Measurements from ENCODE around the gene MYCBPAP. TPM values are rescaled to one million over a fixed set of nuclear protein-coding genes. Genes with fewer than 3 reads are reported as not detected.
A peak's percentile ranks its signal among the peaks of the same experiment; 100 is the strongest.

The MYCBPAP gene
- total and polyA plus RNA-seq, 5 experiments from 2014 or later = 0.80 to 2.6 (median 1.3) TPM; not detected in 1

DNA sequence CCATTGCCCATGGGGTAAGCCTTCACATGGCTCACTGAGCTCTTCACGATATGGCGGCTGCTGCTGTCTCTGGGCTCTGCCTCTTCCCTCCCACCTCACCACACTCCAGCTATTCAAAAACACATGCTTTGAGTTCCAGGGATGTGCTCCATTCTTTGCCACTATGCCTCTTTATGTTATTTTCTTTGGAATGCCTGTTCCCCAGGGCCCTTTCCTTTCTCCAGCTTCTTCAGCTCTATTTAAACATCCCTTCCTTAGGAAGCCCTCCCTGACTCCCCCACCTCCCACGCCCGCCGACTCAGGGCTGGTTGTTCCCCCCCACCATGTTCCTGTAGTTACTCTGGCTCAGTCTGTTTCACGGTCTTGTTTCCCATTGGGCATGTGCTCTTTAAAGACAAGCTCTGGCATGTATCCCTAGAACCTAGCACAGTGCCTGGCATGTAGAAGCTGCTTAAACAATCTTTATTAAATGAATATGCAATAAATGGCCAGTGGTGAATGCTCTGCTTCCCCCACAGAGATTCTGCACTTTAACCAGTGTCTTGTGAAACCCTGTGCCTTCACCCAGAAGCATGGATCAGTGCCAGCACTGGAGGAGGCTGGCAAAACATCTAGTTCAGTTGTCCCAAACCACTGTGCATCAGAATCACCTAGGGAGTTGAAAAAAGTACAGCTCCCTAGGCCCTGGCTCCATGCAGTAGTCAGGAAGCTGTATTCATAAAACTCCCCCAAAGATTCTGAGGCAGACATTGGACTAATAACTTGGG, 6.9 kb downstream of the MYCBPAP start:
- no peaks in the 10 kb centered on the region for H3K36me3 Mint-ChIP-seq
- POLR2A ChIA-PET = no interaction called here
- H3K27ac Mint-ChIP-seq = no peak overlapping the region
- no peak overlapping the region for H3K4me3 Mint-ChIP-seq
- DNase-seq (peak in 1 of 10 donors; percentile 32), ATAC-seq (no peak)
- peaks cover 4 to 12% (median 6%) of the 10 kb centered on the region in 4 donors for H3K4me1 Mint-ChIP-seq
- no peaks in the 10 kb centered on the region for H3K27me3 Mint-ChIP-seq
- H3K9me3 Mint-ChIP-seq = no peaks in the 10 kb centered on the region

DNA sequence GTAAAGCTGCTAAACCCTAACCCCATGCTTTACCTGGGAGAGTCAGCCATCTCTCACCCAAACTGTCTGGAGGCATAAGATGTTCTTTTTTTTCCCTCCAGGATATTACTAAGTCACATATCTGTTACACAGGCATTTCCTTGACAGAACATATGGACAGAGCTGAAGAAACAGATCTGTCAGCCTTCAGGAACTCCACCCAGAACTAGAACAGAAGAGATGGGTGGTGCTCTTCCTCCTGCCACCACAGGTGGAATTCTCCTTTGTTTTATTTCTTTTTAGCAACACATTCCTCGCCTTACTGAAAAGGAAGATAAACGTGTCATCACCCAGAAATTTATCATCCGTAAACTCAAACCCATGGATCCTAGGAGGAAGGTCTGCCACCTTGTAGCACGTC, 8.8 kb downstream of the MYCBPAP start:
- POLR2A ChIA-PET = interaction anchor here (0.6 kb wide), 1 partner anchor 43 kb away, joined by 3 read pairs; no protein-coding TSS in a partner anchor
- H3K4me1 Mint-ChIP-seq = peaks cover 0 to 4% (median 0%) of the 10 kb centered on the region in 4 donors
- H3K27ac Mint-ChIP-seq = peak overlapping the region in 2 of 10 donors; percentile 11 to 14
- no peaks in the 10 kb centered on the region for H3K9me3 Mint-ChIP-seq
- no peaks in the 10 kb centered on the region for H3K36me3 Mint-ChIP-seq
- H3K4me3 Mint-ChIP-seq = no peak overlapping the region
- H3K27me3 Mint-ChIP-seq = no peaks in the 10 kb centered on the region
- DNase-seq = no peak
- ATAC-seq = no peak

DNA sequence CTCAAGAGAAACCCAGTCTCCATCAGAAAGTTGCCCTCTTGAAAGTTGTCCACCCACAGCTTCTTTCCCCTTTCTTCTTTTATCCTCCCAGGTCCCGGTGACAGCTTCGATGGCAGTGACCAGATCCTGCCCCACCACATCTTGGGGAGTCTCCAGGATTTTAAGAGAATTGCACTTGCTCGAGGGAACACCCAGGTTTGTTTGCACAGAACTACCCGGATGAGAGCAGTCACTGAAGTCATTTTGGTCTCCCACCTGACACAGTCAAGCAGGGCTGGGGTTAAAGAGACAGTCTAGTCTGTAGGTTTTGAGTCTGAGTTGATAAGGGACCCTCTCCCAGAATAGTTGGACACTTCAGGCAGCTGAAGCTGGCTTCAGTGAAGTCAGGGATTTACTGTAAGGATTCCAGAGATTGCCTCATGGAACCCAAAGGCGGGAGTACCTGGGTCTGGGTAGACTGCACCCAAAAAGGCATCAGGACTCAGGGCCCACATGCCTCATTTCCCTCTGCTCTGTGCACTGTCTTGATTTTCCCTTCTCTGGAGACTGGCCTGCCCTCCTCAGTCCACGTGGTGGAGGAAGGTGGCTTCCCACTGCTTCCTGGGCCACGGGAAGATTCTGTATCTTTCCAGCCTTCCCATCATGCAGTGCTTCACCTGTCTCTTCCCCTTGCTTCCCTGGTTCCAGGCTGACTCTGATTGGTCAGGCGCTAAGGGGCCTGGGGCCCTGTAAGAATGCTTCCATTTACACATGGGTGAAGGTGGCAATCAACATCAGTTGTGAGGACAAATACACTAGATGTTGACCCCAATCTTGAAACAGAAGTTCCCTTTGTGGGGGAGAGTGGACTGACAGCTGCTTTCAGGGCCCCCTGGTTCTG, 9.5 kb downstream of the MYCBPAP start:
- ATAC-seq = no peak
- POLR2A ChIA-PET = no interaction called here

DNA sequence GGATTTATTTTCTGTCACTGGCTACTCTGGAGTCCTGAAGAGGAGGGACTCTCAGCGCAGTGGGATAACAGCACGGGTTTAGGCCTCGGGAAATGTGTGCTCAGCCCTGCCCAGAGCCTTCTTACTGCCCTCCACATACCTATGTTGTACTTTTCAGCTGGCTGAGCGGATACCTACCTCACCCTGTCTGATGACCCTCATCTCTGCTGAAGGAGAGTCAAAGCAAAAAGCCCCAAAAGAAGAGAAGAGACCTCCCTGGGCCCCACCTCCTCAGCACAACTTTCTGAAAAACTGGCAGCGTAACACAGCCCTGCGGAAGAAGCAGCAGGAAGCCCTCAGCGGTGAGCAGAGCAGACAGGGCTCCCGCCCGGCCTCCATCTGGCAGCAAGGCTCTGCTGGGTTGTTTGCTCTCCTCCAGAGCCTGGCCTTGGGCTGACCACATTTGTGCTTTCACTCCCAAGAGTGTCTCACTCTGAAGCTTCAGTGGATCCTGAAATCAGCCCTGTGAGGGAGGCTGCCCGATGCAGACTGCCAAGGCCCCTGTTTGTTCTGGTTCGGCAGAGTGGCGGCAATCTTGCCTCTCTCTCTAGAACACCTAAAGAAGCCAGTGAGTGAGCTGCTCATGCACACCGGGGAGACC, 10.3 kb downstream of the MYCBPAP start:
- H3K27me3 Mint-ChIP-seq = no peaks in the 10 kb centered on the region
- POLR2A ChIA-PET = no interaction called here
- H3K9me3 Mint-ChIP-seq = no peaks in the 10 kb centered on the region
- DNase-seq = no peak
- H3K4me3 Mint-ChIP-seq = no peak overlapping the region
- no peak for ATAC-seq
- H3K4me1 Mint-ChIP-seq = peaks cover 0 to 4% (median 0%) of the 10 kb centered on the region in 4 donors
- H3K27ac Mint-ChIP-seq = peak overlapping the region in 3 of 10 donors; percentile 14 to 59 (median 57)
- no peaks in the 10 kb centered on the region for H3K36me3 Mint-ChIP-seq

More for the DNA sequence above, 9.5 kb downstream of the MYCBPAP start:
- Mint-ChIP-seq H3K36me3 (no peaks in the 10 kb centered on the region), H3K9me3 (no peaks in the 10 kb centered on the region), H3K4me1 (peaks cover 0 to 4% (median 0%) of the 10 kb centered on the region in 4 donors), H3K27ac (peak overlapping the region in 1 of 10 donors; percentile 77), H3K4me3 (no peak overlapping the region), H3K27me3 (no peaks in the 10 kb centered on the region)
- no peak for DNase-seq

DNA sequence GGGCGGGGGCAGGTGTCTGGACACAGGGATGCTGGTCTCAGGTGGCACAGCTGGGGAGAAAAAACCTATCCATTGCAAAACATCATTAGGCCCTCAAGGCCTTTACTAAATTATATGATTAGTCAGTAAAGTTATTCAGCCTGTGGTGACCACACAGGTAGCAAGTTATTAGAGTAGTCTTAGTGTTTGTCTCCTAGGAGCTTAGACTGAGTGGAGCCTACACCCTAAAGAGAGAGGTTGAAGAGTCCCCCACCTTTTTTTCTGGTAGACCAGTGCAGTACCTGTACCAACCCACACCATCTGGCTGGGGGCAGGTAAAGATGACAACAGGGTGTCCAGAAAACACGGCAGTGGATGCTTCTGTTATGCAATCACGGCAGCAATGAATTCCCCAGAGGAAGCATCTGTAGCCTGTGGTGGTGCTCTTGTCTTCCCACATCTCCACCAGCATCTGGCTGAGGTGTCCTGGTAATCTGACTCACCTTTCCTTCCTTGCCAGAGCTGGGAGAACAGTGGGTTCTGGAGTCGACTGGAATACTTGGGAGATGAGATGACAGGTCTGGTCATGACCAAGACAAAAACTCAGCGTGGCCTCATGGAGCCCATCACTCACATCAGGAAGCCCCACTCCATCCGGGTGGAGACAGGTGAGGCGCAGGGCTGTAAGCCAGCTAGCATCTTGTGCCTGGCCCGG, 11.0 kb downstream of the MYCBPAP start:
- Mint-ChIP-seq H3K9me3 (no peaks in the 10 kb centered on the region), H3K27me3 (no peaks in the 10 kb centered on the region), H3K4me3 (no peak overlapping the region), H3K36me3 (no peaks in the 10 kb centered on the region), H3K4me1 (peaks cover 0 to 4% (median 0%) of the 10 kb centered on the region in 4 donors), H3K27ac (no peak overlapping the region)
- POLR2A ChIA-PET = no interaction called here
- DNase-seq (no peak), ATAC-seq (no peak)

DNA sequence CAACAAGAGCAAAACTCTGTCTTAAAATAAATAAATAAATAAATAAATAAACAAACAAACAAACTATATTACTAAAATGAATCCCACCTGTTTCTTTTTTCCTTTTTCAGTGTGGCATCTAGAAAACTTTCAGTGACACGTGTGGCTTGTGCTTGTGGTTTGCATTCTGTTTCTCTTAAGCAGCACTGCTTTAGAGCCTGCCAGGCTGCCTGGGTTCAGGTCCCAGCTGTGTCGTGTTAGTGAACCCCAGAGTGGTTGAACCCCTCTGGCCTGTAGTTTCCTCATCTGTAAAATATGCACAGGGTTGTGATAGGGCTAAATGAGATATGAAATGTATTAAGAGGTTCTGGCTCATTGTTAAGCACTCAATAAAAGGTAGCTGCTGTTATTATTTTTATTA, 12.2 kb downstream of the MYCBPAP start:
- POLR2A ChIA-PET = no interaction called here
- H3K27ac Mint-ChIP-seq = no peak overlapping the region

DNA sequence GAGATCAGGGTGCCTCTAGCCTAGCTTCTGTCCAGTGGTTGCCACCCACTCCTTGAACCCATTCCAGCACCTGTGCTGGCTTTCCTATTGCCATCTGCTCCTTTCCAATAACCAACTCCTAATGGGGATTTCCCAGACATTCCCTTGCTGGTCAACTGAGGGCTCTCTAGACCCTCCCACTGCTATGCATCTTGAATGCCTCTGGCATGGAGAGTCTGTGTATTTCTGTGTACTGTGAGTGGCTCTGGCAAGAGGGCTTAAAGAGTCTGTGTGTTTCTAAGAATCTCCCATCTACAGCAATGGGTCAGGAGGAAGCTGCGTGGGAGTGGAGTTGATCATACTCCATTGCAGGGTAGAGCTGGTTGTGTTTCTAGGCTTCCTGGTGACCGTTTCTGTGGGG, 13.3 kb downstream of the MYCBPAP start:
- DNase-seq (no peak), ATAC-seq (no peak)
- Mint-ChIP-seq H3K4me1 (peaks cover 0 to 4% (median 0%) of the 10 kb centered on the region in 4 donors), H3K27me3 (no peaks in the 10 kb centered on the region), H3K4me3 (no peak overlapping the region), H3K36me3 (no peaks in the 10 kb centered on the region), H3K27ac (no peak overlapping the region), H3K9me3 (no peaks in the 10 kb centered on the region)
- POLR2A ChIA-PET = no interaction called here

More for the DNA sequence above, 12.2 kb downstream of the MYCBPAP start:
- ATAC-seq (no peak), DNase-seq (no peak)
- Mint-ChIP-seq H3K4me3 (no peak overlapping the region), H3K4me1 (peaks cover 0 to 4% (median 0%) of the 10 kb centered on the region in 4 donors), H3K27me3 (no peaks in the 10 kb centered on the region), H3K9me3 (no peaks in the 10 kb centered on the region), H3K36me3 (no peaks in the 10 kb centered on the region)

DNA sequence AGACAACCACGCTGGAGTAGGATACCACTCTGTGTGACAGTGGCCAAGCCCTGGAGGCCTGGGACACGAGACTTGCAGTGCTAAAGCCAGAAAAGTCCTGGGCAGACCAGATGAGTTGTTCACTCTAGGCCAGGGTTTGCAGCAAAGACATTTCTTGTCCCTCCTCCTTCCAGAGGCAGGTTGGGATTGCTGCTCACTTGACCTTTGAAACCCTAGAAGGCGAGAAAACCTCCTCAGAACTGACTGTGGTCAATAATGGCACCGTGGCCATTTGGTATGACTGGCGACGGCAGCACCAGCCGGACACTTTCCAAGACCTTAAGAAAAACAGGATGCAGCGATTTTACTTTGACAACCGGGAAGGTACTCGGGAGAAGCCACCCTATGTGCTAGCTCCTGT, 14.5 kb downstream of the MYCBPAP start:
- Mint-ChIP-seq H3K4me1 (peaks cover 0 to 1% (median 0%) of the 10 kb centered on the region in 4 donors), H3K27ac (peak overlapping the region in 1 of 10 donors; percentile 32), H3K36me3 (no peaks in the 10 kb centered on the region), H3K4me3 (no peak overlapping the region), H3K27me3 (no peaks in the 10 kb centered on the region), H3K9me3 (no peaks in the 10 kb centered on the region)
- POLR2A ChIA-PET = no interaction called here
- DNase-seq = no peak
- ATAC-seq = no peak

DNA sequence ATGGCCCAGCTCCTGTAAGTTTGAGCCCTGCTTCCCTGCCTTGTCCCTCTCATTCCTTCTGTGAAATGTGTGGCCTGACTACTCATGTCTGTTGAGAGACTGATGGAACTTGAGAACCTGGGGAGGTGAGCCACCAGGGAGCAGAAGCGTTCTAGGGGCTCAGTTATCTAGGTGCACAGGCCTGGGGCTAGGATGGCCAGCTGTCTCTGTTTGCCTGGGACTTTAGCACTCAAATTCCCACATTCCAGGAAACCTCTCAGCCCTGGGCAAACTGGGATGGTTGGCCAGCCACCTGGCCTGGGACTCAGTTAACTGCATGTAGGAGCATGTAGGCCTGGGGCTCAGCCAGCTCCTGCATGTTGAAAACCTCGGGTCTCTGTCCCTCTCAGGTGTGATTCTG, 15.0 kb downstream of the MYCBPAP start:
- no peak for DNase-seq
- POLR2A ChIA-PET = no interaction called here
- Mint-ChIP-seq H3K9me3 (no peaks in the 10 kb centered on the region), H3K27me3 (peaks cover 0 to 3% (median under 1%) of the 10 kb centered on the region in 5 donors), H3K27ac (peak overlapping the region in 1 of 10 donors; percentile 32), H3K4me3 (no peak overlapping the region), H3K4me1 (peaks cover 0 to 1% (median 0%) of the 10 kb centered on the region in 4 donors), H3K36me3 (no peaks in the 10 kb centered on the region)
- no peak for ATAC-seq

DNA sequence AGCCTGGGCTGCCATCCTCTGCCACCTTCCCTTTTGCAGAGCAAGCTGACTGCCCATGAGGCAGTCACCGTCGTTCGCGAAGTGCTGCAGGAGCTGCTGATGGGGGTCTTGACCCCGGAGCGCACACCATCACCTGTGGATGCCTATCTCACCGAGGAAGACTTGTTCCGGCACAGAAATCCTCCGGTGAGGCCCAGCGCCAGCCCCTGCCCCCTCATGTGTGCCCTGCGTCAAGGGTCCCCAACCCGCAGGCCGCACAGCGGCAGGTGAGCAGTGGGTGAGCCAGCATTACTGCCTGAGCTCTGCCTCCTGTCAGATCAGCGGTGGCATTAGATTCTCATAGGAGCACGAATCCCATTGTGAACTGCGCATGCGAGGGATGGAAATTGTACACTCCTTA, 16.6 kb downstream of the MYCBPAP start:
- no peak overlapping the region for H3K27ac Mint-ChIP-seq
- no peaks in the 10 kb centered on the region for H3K4me1 Mint-ChIP-seq
- peaks cover 8 to 20% (median 15%) of the 10 kb centered on the region in 5 donors for H3K27me3 Mint-ChIP-seq
- no peak overlapping the region for H3K4me3 Mint-ChIP-seq
- H3K36me3 Mint-ChIP-seq = no peaks in the 10 kb centered on the region
- ATAC-seq (no peak), DNase-seq (no peak)
- H3K9me3 Mint-ChIP-seq = no peaks in the 10 kb centered on the region
- POLR2A ChIA-PET = interaction anchor here (0.6 kb wide), 1 partner anchor 51 kb away, joined by 8 read pairs; no protein-coding TSS in a partner anchor

DNA sequence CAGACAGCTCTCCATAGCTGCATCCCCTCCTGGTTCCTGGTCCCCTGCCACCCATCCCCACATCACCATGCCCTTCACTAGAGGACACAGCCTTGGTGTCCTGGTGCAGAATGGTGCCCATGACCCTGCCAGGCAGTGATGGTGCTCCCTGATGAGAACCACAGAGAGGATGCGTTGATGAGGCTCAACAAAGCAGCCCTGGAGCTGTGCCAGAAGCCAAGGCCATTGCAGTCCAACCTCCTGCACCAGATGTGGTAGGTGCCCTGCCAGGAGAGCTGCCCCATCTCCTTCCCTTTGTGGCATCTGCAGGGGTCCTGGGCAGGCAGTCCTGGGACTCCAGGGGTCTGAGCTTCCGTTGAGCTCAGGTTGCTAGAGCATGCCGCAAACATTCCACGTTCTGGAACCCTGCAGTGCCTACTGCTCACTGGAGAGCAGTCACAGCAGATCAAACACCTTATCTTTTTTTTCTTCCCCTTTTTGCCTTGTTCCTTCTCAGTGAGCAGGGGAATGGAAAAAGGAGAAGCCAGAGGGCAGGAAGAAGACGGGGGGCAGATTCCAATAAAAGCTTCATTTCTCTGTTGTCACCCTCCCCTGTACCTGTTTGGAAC, 19.0 kb downstream of the MYCBPAP start:
- Mint-ChIP-seq H3K27ac (no peak overlapping the region), H3K4me1 (peaks cover 0 to 8% (median 5%) of the 10 kb centered on the region in 4 donors), H3K4me3 (no peak overlapping the region), H3K36me3 (no peaks in the 10 kb centered on the region), H3K9me3 (no peaks in the 10 kb centered on the region), H3K27me3 (peaks cover 23 to 44% (median 33%) of the 10 kb centered on the region in 5 donors)
- no peak for ATAC-seq
- no peak for DNase-seq
- POLR2A ChIA-PET = no interaction called here

DNA sequence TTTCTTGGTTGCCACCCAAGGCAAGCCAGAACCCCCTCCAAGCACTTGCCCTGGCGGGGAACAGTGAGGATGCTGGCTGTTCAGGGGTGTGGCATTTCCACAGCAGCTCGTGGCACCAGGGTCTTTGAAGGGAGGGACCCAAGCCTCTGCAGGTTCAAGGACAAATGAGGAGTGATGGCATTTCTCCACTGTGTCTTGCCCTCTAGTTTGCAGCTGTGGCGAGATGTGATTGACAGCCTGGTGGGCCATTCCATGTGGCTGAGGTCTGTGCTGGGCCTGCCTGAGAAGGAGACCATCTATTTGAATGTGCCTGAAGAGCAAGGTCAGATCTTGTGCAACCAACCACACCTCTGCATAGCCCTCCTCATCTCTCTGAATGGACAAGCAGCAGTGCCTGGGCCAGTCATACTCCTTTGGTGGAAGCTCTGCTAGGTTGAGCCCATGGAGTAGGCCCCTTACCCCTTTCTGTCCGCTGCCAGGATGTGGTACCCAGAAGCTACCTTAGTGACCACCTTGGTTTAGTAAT, 19.8 kb downstream of the MYCBPAP start:
- no peak for ATAC-seq
- POLR2A ChIA-PET = no interaction called here
- Mint-ChIP-seq H3K27ac (no peak overlapping the region), H3K27me3 (peaks cover 24 to 51% (median 37%) of the 10 kb centered on the region in 5 donors), H3K4me3 (no peak overlapping the region), H3K9me3 (no peaks in the 10 kb centered on the region), H3K36me3 (no peaks in the 10 kb centered on the region), H3K4me1 (peaks cover 3 to 13% (median 8%) of the 10 kb centered on the region in 4 donors)
- DNase-seq = no peak
